SH-SY5Y (cell line): ENCODE data around the gene ZNF268.

Experiments
- GATA2 ChIP-seq: IDR thresholded peaks from 2 replicates; pipeline ENCODE4 v1.6.1; 2011; ENCODE audit warnings: mild to moderate bottlenecking, low read depth, low read length
- GATA3 ChIP-seq: IDR thresholded peaks from 2 replicates; pipeline ENCODE4 v1.6.1; 2011; ENCODE audit warnings: low read depth, mild to moderate bottlenecking, low read length, moderate library complexity

Gene ZNF268

DNA sequence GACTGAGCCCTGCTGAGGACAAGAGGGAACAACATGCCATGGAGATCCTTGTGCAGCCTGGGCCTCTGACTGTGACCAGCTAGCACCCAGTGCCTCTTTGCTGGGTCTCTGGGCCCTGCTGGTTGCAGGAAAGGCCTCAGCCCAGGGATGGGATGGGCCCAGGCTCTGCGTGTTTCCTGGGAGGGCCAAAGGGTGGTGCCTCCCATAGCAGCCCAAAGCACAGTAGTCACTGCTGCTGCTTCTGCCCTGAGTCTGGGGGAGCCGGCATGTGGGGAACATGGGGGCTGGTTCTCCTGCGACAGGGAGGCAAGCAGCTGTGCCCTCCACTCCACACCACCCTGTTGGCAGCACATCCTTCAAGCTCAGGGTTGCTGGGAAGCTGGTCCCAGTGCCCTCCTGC, 35.9 kb downstream of the ZNF268 start:
- no peak for TF ChIP-seq GATA3
- TF ChIP-seq GATA2 = no peak

DNA sequence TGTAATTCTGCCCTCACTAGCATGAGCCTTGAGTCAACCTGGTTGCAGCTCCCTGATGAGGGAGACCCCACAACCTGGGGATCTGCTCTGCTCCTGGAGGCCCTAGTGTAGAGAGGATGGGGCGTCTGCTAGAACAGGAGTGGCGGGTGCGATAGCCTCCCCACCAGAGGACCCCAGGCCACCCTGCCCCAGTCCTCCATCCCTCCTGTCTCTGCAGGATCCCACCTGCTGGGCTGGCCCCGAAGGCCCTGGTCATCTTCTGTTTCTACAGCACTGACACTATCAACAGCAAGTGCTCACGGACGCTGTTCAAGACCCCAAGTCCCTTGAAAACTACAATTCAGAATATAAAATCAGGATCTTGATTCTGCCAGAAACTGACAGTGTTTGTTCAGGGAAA, 39.2 kb downstream of the ZNF268 start:
- TF ChIP-seq GATA2 = no peak
- no peak for TF ChIP-seq GATA3

DNA sequence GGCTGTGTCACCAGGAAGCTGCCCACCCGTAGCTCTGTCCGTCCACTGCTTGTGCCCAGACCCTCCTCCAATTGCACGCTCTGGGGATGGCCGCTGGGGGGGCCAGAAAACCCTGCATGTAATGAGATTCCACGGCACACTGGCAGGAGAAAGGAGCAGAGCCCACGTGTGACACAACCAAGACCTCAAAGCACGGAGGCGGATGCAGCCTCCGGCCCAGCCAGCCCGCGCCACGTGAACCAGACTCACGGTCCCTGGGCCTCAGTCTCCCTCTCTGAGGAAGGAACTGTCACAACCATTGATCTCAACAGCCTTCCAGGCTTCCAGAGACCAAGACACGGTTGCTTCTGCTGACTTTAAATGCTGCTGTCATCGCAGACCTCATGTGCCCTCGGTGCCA, 39.9 kb downstream of the ZNF268 start:
- no peak for TF ChIP-seq GATA2
- no peak for TF ChIP-seq GATA3

DNA sequence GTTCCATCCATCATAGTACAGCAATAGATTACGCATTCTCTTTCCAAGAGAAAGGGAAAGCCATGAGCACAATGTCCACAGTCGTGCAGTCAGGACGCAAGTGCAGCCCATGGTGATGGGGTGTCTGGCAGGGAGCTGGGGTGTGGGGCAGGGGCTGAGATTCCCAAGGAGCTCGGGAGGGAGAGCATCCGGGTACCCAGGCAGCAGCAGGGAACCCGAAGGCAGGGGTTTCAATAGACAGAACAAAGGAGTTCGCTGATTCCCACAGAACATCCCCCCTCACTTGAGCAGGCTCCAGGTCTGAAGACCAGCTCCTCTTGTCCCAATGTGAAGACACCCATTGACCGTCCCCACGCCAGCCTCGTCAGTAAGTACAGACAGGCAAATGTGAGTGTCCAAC, 40.9 kb downstream of the ZNF268 start:
- no peak for TF ChIP-seq GATA3
- no peak for TF ChIP-seq GATA2

DNA sequence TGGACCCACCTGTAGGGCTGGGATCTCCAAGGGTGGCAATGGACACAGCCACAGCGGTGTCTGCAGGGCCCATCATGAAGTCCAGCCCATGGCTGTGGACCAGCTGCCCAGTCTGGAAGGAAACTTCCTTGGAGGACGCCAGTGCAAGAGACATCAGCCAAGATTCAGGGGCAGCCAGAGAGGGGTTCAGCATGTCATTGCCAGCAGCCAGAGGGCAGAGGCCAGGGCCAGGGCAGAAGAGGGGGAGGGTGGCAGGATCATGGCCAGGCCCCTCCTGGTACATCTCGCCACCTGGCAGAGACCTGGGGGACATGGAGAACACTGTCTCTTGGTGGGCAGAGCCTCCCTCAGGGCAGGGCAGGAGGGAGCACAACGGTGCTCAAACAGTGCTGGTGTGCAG, 44.2 kb downstream of the ZNF268 start:
- TF ChIP-seq GATA3 (no peak), GATA2 (no peak)

DNA sequence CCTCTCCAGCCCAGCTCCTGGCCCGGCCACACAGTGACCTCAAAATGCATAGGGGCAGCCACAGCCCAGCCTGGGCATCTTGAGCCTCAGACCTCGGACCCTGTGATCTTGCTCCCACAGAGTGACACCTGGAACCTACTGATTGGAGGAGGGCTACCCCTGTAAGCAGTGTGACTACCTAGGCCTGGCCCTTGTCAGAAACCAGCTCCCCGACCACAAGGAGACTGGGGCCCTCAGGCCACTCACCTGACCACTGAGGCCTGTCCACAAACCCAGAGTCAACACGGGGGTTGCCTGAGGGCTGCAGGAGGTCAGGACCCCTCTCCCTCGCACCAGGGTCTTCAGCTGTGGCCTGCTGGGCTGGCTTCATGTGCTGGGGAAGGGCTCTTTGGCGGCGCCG, 45.4 kb downstream of the ZNF268 start:
- TF ChIP-seq GATA2 (no peak), GATA3 (no peak)

DNA sequence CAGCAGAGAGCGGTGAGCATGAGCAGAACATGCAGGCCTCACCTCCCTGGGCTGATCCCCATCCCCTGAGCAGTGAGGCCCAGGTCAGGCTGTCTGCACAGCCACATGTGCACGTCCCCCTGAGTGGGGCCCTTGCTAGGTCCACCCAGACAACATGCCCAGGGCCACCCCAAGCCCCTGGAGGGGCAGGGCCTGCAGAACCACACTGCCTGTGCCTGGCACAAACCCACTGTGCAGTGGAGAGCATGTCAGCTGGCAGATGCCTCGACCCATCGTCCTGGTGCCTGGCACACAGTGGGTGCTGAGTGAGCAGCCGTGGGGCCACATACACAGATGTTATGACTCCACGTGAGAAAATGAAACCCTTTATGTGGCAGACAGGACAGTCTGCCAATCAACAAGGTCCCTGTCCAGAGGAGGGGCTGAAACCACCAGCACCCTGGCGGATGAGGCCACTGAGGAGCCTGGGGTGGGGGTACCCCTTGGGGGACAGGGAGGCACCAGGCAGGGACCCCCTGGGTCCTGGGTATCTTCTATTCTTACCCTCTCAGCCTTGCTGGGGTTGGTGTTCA, 46.1 kb downstream of the ZNF268 start:
- TF ChIP-seq GATA2 = no peak
- TF ChIP-seq GATA3 = no peak

DNA sequence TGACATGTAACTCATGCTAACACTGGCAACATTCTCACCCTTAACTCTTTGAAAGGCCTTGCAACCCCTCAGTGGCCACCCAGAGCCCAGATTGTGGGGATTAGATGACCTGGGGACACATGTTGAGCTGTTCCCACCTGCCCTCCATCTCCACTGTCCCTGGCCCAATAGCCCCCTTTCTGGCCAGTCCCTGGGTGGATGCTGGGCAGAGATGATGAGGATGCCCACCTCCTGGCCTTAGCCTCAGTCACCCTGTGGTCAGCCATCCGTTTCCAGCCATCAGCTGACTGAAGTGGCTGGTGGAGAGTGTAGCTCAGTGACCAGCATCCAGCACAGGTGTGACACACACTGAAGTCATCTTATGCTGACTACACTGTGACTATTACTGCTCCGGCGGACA, 49.7 kb downstream of the ZNF268 start:
- no peak for TF ChIP-seq GATA2
- no peak for TF ChIP-seq GATA3

DNA sequence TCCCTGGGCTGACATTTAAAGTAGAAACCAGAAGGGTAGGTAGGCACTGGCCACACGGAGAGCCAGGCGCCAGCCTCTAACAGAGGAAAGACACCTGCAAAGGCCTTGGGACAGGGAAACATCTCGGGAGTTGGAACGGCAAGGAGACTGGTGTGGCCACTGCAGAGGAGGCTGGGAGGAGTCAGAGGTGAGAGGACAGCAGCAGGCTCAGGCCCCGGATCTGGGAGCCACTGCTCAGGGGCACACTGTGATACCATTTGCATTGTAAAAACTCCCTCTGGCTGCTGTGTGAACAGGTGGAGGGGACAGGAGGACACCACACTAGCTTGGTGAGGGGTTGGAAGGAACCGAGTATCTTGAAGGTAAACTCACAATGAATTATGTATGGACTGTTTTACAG, 51.7 kb downstream of the ZNF268 start:
- TF ChIP-seq GATA3 = no peak
- TF ChIP-seq GATA2 = no peak

DNA sequence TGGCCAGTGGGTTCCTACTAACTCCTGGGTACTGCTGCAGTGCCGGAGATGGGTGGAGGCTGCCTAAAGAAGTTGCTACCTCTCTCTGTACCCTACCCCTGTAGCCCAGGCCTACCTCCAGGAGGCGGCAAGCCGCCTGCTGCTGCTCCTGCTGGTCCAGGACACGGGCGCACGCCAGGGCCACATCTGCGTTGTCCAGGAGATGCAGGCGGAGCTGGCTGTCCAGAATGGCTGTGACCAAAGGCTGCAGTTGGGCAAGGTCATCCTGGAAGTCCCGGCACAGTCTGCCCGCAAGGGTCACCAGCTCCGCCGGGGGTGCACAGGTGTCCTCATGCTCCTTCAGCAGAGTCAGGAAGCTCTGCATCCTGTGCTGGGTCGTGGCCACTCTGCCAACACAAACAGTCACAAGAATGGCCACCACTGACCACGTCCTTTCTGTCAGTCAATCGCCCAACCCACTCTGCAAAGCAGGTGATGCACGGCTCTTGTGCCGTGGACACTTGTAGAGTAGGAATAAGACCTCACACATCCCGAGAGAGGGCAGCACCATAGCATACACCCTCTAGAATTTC, 52.8 kb downstream of the ZNF268 start:
- no peak for TF ChIP-seq GATA3
- no peak for TF ChIP-seq GATA2

DNA sequence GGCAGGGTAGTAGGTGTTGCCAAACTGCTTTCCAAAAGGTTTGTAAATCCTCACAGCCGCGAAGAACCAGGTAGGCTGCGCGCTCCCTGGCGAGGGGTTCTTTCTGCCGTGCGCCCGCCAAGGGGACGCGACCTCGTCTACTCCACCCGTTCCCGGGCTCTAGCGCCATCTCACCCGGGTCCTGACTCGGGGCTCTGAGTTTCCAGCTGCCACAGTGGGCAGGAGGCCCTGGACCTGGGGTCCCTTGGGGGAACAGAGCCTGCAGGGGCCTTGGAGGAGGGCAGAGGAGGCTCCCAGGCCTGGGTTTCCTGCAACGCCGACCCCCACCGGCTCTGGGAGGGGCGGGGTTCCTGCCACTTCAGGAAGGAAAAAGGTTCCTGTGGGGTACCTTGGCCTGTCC, 53.7 kb downstream of the ZNF268 start:
- TF ChIP-seq GATA2 (no peak), GATA3 (no peak)

DNA sequence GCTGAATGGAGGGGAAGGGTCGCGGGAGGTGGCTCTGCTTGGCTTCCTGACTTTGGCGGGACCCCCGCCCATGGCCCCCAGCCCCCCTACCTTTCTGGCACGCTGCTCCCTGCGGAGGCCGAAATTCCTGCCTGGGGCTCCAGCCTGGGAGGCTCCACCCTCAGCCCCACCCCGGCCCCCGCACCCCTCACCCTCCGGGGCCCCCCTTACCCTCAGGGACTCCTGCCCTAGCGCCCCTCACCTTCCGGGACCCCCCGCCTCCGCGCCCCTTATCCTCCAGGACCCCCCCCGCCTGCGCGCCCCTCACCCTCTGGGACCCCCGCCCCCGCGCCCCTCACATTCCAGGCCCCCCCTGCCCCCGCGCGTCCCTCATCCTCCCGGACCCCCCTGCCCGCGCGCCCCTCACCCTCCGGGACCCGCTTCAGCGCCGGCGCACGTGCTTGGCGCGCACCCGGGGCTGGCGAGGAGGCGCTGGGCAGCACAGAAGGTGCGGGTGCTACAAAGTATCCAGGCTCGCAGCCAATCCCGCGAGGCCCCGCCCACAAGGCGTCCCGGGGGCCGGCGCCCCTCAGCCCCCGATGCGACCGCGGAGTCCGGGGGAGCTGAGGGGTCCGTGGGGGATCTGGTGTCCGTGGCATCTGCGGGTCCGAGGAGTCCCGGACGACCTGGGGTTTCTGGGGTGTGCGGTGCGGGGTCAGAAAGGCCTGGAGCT, 54.3 kb downstream of the ZNF268 start, which contains the start of gene ANHX:
ANHX (minus strand) TSS at position 477 of the 712 bp plus-strand sequence. CDS start 1,521 bp downstream, outside the sequence.
- TF ChIP-seq GATA3 = no peak
- no peak for TF ChIP-seq GATA2

DNA sequence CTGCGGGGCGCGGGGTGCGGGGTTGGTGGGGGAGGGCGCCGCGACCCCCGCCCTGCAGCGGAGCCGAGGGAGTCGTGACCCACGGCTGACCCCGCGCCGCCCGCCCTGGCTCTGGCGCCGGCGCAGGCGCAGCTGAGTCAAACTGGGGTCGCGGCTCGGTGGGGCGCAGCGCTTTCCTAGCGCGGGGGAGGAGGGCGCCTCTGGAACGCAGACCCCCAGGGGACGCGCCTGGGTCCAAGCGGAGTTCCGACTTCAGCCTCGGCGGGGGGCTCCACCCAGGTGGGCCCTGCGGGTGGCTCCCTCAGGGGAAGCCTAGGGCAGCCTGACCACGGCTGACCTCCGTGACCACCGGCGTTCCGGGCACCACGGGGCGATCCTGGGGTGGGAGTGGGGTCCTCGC, 54.8 kb downstream of the ZNF268 start:
- no peak for TF ChIP-seq GATA2
- no peak for TF ChIP-seq GATA3

DNA sequence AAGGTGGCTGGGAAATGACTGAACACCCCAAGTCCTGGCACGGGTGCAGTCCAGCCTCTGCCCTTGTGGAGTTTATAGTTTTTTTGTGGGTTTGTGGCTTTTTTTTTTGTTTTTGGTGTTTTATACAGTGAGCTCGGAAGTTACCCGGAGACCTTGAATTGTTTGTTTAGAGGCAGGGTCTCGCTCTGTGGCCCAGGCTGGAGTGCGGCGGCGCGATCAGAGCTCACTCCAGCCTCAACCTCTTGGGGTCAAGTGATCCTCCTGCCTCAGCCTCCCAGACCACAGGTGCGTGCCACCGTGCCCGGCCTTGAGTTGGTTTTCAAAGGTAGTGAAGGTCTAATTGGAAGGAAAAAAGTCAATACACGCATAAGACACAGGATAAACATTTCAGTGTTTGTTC, 55.3 kb downstream of the ZNF268 start:
- TF ChIP-seq GATA3 (no peak), GATA2 (no peak)

DNA sequence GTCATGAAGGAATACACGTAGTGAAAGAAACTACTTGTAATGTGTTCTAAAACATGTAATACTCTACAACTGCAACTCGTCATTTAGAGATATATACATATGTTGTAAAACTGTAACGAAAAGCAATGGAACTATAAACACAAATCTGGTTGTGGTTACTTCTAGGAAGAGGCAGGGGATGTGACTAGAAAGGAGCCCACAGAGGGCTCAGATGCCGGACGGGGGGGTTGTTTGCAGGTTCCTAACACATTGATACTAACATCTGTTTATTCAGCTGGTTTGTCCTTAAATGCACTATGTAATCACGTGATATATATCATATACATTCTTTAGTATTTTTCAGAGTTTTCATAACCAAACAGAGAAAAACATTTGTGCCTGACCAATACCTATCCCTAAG, 70.4 kb downstream of the ZNF268 start:
- no peak for TF ChIP-seq GATA2
- no peak for TF ChIP-seq GATA3

DNA sequence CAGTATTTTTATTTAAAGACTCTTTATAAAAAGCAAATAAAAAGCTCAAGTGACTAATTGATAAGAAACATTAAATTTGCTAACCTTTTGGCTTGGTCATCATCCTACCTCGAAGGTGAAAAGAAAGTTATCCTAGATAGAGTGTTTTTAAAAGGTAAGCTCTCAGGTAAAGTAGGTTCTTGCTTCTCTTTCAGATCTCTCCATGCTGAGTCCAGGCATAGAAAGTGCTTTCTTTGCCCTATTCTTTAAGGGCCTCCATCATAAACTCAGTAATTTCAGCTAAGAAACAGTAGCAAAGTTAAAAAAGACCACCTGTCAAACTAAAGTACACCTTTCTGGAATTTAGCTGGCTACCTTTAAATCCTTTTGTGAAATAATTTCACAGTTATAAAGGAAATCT, 75.0 kb downstream of the ZNF268 start:
- TF ChIP-seq GATA2 (no peak), GATA3 (no peak)
